K562 (cell line): Measurements from ENCODE around the gene PITRM1. TPM values are rescaled to one million over a fixed set of nuclear protein-coding genes. Genes with fewer than 3 reads are reported as not detected.

Experiments used
- CBFA2T3 ChIP-seq: fragments of 450-650 bp; IDR thresholded peaks from 2 replicates; pipeline ENCODE4 v1.6.1; 2017
- CBX8 ChIP-seq: fragments of 200-600 bp; sonication (generic); IDR thresholded peaks from 2 replicates; pipeline ENCODE4 v1.6.1; 2012; ENCODE audit warnings: borderline replicate concordance, mixed run types, low read depth, mild to moderate bottlenecking, moderate library complexity, mixed read lengths, low read length, control low read depth, inconsistent platforms; ENCODE audit not compliant: poor library complexity, severe bottlenecking; ENCODE audit errors: extremely low read depth
- GATA2 ChIP-seq: sonication (generic); formaldehyde crosslinking; IDR thresholded peaks from 2 replicates; pipeline ENCODE4 v1.4.0; 2020; ENCODE audit warnings: mild to moderate bottlenecking, missing genetic modification reagents
- GTF2A2 ChIP-seq: IDR thresholded peaks from 2 replicates; pipeline ENCODE4 v1.6.1; 2016; ENCODE audit warnings: mild to moderate bottlenecking, missing genetic modification characterization, missing compliant biosample characterization
- HOXB6 ChIP-seq: fragments of 250-450 bp; sonication (Bioruptor Pico); IDR thresholded peaks from 2 replicates; pipeline ENCODE4 v1.5.1; 2022; ENCODE audit warnings: mild to moderate bottlenecking, borderline replicate concordance
- MAFF ChIP-seq: IDR thresholded peaks from 2 replicates; pipeline ENCODE4 v1.6.1; 2012; ENCODE audit warnings: low read length, improper control_type of control experiment
- MBD2 ChIP-seq: sonication (generic); IDR thresholded peaks from 2 replicates; pipeline ENCODE4 v1.6.1; 2016; ENCODE audit warnings: low read depth, borderline replicate concordance
- MIER1 ChIP-seq: fragments of 450-650 bp; IDR thresholded peaks from 2 replicates; pipeline ENCODE4 v1.6.1; 2016; ENCODE audit warnings: antibody characterized with exemption, mild to moderate bottlenecking, low read depth
- MTA2 ChIP-seq: fragments of 450-650 bp; IDR thresholded peaks from 2 replicates; pipeline ENCODE4 v1.6.1; 2016; ENCODE audit warnings: low read depth
- OTX1 ChIP-seq: fragments of 450-650 bp; formaldehyde crosslinking; IDR thresholded peaks from 2 replicates; pipeline ENCODE4 v1.4.0; 2022; ENCODE audit warnings: mild to moderate bottlenecking
- RBM15 ChIP-seq: fragments of 200-400 bp; formaldehyde crosslinking; IDR thresholded peaks from 2 replicates; pipeline ENCODE4 v1.6.1; 2018; ENCODE audit warnings: mild to moderate bottlenecking, low read length, moderate library complexity; ENCODE audit not compliant: insufficient read depth
- REST ChIP-seq, 2 experiments: fragments of 450-650 bp; formaldehyde crosslinking in 1 of 2; IDR thresholded peaks; 2 replicates each; pipeline versions ENCODE4 v1.4.0 to v1.6.1; 2014 to 2020; ENCODE audit warnings: mild to moderate bottlenecking in 2 of 2, borderline replicate concordance in 1 of 2, low read depth in 1 of 2
- SMARCC2 ChIP-seq: fragments of 450-650 bp; IDR thresholded peaks from 2 replicates; pipeline ENCODE4 v1.6.1; 2017; ENCODE audit warnings: antibody characterized with exemption, moderate library complexity, mild to moderate bottlenecking, low read depth
- SRF ChIP-seq, 2 experiments: fragments of 250-450, 450-650 bp in 1 of 2; sonication (Bioruptor Pico) in 1 of 2; sonication (generic) in 1 of 2; formaldehyde crosslinking; IDR thresholded peaks; 2 replicates each; pipeline versions ENCODE4 v1.5.0 to v1.5.1; 2020 to 2022; ENCODE audit warnings: mild to moderate bottlenecking in 1 of 2, missing genetic modification reagents in 1 of 2
- TSC22D4 ChIP-seq: fragments of 450-650 bp; IDR thresholded peaks from 2 replicates; pipeline ENCODE4 v1.6.1; 2016; ENCODE audit warnings: missing genetic modification characterization, missing biosample characterization, control low read depth
- ZKSCAN8 ChIP-seq: fragments of 200-800 bp; sonication (Bioruptor generic); IDR thresholded peaks from 2 replicates; pipeline ENCODE4 v1.6.1; 2016; ENCODE audit warnings: missing genetic modification characterization, missing compliant biosample characterization
- ZNF3 ChIP-seq: fragments of 250-450 bp; sonication (Bioruptor Pico); IDR thresholded peaks from 2 replicates; pipeline ENCODE4 v1.5.0; 2021; ENCODE audit warnings: mild to moderate bottlenecking, moderate library complexity
- ZNF57 ChIP-seq: fragments of 450-650 bp; formaldehyde crosslinking; IDR thresholded peaks from 2 replicates; pipeline ENCODE4 v1.4.0; 2020; ENCODE audit warnings: mild to moderate bottlenecking, moderate library complexity
- polyA plus RNA-seq, 8 experiments: library from polyadenylated mRNA; depleted of rRNA in 4 of 8; stranded (reverse) in 5 of 8; unstranded in 3 of 8; fragments of >200 nt; fragmentation: Nextera tagmentation in 2 of 8; fragmentation: Illumina TruSeq in 1 of 8; extraction: Ambion mirVana in 2 of 8; extraction: Trizol in 1 of 8; gene quantifications; 2 replicates each; pipeline versions ENCODE4 v1.2.1 to v1.2.3, GENCODE V29; 2011 to 2014; ENCODE audit warnings: inconsistent platforms in 1 of 8, missing spikeins in 1 of 8
- total RNA-seq, 7 experiments: library from RNA; depleted of rRNA in 6 of 7; stranded (reverse); fragments of >200 nt in 6 of 7; fragmentation: Illumina TruSeq in 2 of 7; extraction: Trizol in 2 of 7; gene quantifications; 2 replicates each; pipeline versions ENCODE4 v1.2.1 to v1.2.3, GENCODE V29; 2011 to 2021; ENCODE audit warnings: low replicate concordance in 1 of 7
- TF ChIP-seq, protein P1 (sequence below): fragments of 450-650 bp; IDR thresholded peaks from 2 replicates; pipeline ENCODE4 v1.6.1; 2017; ENCODE audit warnings: antibody characterized with exemption

The PITRM1 gene
- total and polyA plus RNA-seq, 9 of the 15 experiments (the other 6 are each of a cell fraction or from before 2014, with no cell fraction given), result 21.1 to 70.4 (median 39.7) TPM

DNA sequence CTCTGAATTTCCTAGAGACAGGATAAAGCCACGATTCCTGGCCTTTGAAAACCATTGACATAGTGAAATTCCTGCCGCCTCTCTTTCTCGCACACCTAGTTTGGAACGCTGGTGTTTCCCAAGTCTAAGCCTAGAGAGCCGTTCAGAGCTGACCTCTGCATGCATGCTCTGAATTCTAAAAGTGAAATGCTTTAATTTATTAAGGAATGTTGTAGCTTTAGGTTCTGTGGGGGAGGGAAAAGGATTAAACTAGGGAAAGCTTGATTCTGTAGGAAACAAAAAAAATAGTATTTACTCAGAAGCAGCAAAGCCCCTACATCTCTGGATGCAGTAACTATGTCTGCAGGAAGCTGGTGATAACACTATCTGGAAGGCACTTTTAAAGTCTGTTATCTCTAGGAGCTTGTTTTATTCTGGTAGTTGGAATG is 78.0 kb downstream of the PITRM1 start (continued):
- TF ChIP-seq RBM15, result no peak
- no peak for TF ChIP-seq REST (IDR thresholded peaks at IDR 0.05; ENCODE audit: borderline replicate concordance)
- TF ChIP-seq REST (CRISPR knock-in tag; IDR thresholded peaks at IDR 0.05; ENCODE audit: low read depth), result no peak
- TF ChIP-seq MIER1, result no peak
- TF ChIP-seq ZNF3 (CRISPR knock-in tag), result no peak
- no peak for TF ChIP-seq MBD2
- TF ChIP-seq MAFF, result no peak
- no peak for TF ChIP-seq SRF (CRISPR knock-in tag; IDR thresholded peaks at IDR 0.05)
- no peak for TF ChIP-seq HOXB6 (CRISPR knock-in tag)
- TF ChIP-seq CBFA2T3, result peak; percentile 82
- TF ChIP-seq TSC22D4 (tag), result no peak
- TF ChIP-seq, protein P1, sequence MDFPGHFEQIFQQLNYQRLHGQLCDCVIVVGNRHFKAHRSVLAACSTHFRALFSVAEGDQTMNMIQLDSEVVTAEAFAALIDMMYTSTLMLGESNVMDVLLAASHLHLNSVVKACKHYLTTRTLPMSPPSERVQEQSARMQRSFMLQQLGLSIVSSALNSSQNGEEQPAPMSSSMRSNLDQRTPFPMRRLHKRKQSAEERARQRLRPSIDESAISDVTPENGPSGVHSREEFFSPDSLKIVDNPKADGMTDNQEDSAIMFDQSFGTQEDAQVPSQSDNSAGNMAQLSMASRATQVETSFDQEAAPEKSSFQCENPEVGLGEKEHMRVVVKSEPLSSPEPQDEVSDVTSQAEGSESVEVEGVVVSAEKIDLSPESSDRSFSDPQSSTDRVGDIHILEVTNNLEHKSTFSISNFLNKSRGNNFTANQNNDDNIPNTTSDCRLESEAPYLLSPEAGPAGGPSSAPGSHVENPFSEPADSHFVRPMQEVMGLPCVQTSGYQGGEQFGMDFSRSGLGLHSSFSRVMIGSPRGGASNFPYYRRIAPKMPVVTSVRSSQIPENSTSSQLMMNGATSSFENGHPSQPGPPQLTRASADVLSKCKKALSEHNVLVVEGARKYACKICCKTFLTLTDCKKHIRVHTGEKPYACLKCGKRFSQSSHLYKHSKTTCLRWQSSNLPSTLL, result no peak
- TF ChIP-seq SMARCC2, result no peak
- TF ChIP-seq GTF2A2, result no peak
- no peak for TF ChIP-seq GATA2 (CRISPR knock-in tag)
- no peak for TF ChIP-seq ZNF57
- no peak; the same call in 1 of the 2 replicates for TF ChIP-seq ZKSCAN8 (CRISPR knock-in tag)
- no peak for TF ChIP-seq OTX1 (CRISPR knock-in tag)
- 0 out of 2 replicates have a peak, but pooled peaks have one; percentile 10 for TF ChIP-seq MTA2
- TF ChIP-seq CBX8, result no peak
